HepG2 (cell line): ENCODE results near the gene PACS2. TPM values are rescaled to one million over a fixed set of nuclear protein-coding genes. Genes with fewer than 3 reads are reported as not detected.

ENCODE experiments used
- AHR ChIP-seq: IDR thresholded peaks from 2 replicates; pipeline ENCODE4 v1.6.1; 2018; ENCODE audit warnings: missing genetic modification reagents, missing compliant biosample characterization
- BCL6 ChIP-seq: IDR thresholded peaks from 2 replicates; pipeline ENCODE4 v1.6.1; 2016; ENCODE audit warnings: missing genetic modification reagents, missing compliant biosample characterization
- HNRNPL ChIP-seq: fragments of 200-400 bp; formaldehyde crosslinking; IDR thresholded peaks from 2 replicates; pipeline ENCODE4 v1.6.1; 2017; ENCODE audit warnings: mild to moderate bottlenecking, low read depth, low read length
- KDM5A ChIP-seq: fragments of 200-600 bp; sonication (generic); IDR thresholded peaks from 2 replicates; pipeline ENCODE4 v1.7.0; 2018; ENCODE audit warnings: antibody characterized with exemption, mild to moderate bottlenecking, low read length, borderline replicate concordance
- MTF2 ChIP-seq: sonication (generic); formaldehyde crosslinking; IDR thresholded peaks from 2 replicates; pipeline ENCODE4 v1.5.0; 2020; ENCODE audit warnings: missing genetic modification reagents, borderline replicate concordance
- PHF8 ChIP-seq: sonication (generic); formaldehyde crosslinking; IDR thresholded peaks from 2 replicates; pipeline ENCODE4 v1.5.0; 2020; ENCODE audit warnings: missing genetic modification reagents
- POGZ ChIP-seq: sonication (generic); formaldehyde crosslinking; IDR thresholded peaks from 2 replicates; pipeline ENCODE4 v1.4.0; 2020; ENCODE audit warnings: mild to moderate bottlenecking, missing genetic modification reagents
- ZBTB3 ChIP-seq: sonication (generic); formaldehyde crosslinking; IDR thresholded peaks from 2 replicates; pipeline ENCODE4 v1.4.0; 2020; ENCODE audit warnings: low read depth, mild to moderate bottlenecking, moderate library complexity, missing genetic modification reagents, borderline replicate concordance
- ZFP41 ChIP-seq: sonication (generic); formaldehyde crosslinking; IDR thresholded peaks from 2 replicates; pipeline ENCODE4 v1.4.0; 2020; ENCODE audit warnings: mild to moderate bottlenecking, missing genetic modification reagents, borderline replicate concordance
- ZFX ChIP-seq: sonication (generic); formaldehyde crosslinking; IDR thresholded peaks from 2 replicates; pipeline ENCODE4 v1.4.0; 2020; ENCODE audit warnings: mild to moderate bottlenecking, low read depth, missing genetic modification reagents, moderate library complexity
- ZNF296 ChIP-seq: sonication (generic); formaldehyde crosslinking; conservative IDR thresholded peaks from 2 replicates; pipeline ENCODE4 v1.5.0; 2020; ENCODE audit warnings: mild to moderate bottlenecking, missing genetic modification reagents
- ZNF451 ChIP-seq: sonication (generic); formaldehyde crosslinking; IDR thresholded peaks from 2 replicates; pipeline ENCODE4 v1.5.0; 2020; ENCODE audit warnings: mild to moderate bottlenecking, missing genetic modification reagents
- ZNF547 ChIP-seq: sonication (generic); formaldehyde crosslinking; IDR thresholded peaks from 2 replicates; pipeline ENCODE4 v1.5.1; 2020; ENCODE audit warnings: mild to moderate bottlenecking, missing genetic modification reagents
- ZNF562 ChIP-seq: sonication (generic); formaldehyde crosslinking; IDR thresholded peaks from 2 replicates; pipeline ENCODE4 v1.8.0; 2022; ENCODE audit warnings: missing genetic modification reagents, borderline replicate concordance
- ZNF589 ChIP-seq: sonication (generic); formaldehyde crosslinking; conservative IDR thresholded peaks from 2 replicates; pipeline ENCODE4 v1.8.0; 2022; ENCODE audit warnings: mild to moderate bottlenecking, moderate library complexity, missing genetic modification reagents
- ZNF713 ChIP-seq: sonication (generic); formaldehyde crosslinking; IDR thresholded peaks from 2 replicates; pipeline ENCODE4 v1.4.0; 2020; ENCODE audit warnings: mild to moderate bottlenecking, missing genetic modification reagents
- ZNF768 ChIP-seq: sonication (generic); formaldehyde crosslinking; IDR thresholded peaks from 2 replicates; pipeline ENCODE4 v1.4.0; 2020; ENCODE audit warnings: missing genetic modification reagents
- ZNF891 ChIP-seq: sonication (generic); formaldehyde crosslinking; IDR thresholded peaks from 2 replicates; pipeline ENCODE4 v1.5.0; 2020; ENCODE audit warnings: mild to moderate bottlenecking, missing genetic modification reagents
- polyA plus RNA-seq, 8 experiments: library from polyadenylated mRNA; depleted of rRNA in 3 of 8; stranded (reverse) in 7 of 8; unstranded in 1 of 8; fragments of >200 nt; fragmentation: Illumina TruSeq in 4 of 8; extraction: Trizol in 4 of 8; gene quantifications; 2 replicates each; pipeline versions ENCODE4 v1.2.1 to v1.2.3, GENCODE V29; 2011 to 2016; ENCODE audit warnings: low read depth in 4 of 8, missing spikeins in 1 of 8, mixed read lengths in 1 of 8; ENCODE audit not compliant: insufficient read depth in 1 of 8
- total RNA-seq, 5 experiments: library from RNA; depleted of rRNA; stranded (reverse); fragments of >200 nt; fragmentation: Illumina TruSeq; extraction: Trizol; gene quantifications; 2 replicates each; pipeline ENCODE4 v1.2.3, GENCODE V29; 2016; ENCODE audit warnings: low read depth in 1 of 5
- TF ChIP-seq, protein P1 (sequence below): IDR thresholded peaks from 2 replicates; pipeline ENCODE4 v1.6.1; 2016
- TF ChIP-seq, protein P2 (sequence below): sonication (generic); formaldehyde crosslinking; IDR thresholded peaks from 2 replicates; pipeline ENCODE4 v1.5.0; 2020; ENCODE audit warnings: mild to moderate bottlenecking, low read depth, missing genetic modification reagents, borderline replicate concordance
- TF ChIP-seq, protein P3 (sequence below), 2 experiments: fragments of 450-650 bp in 1 of 2; sonication (generic) in 1 of 2; formaldehyde crosslinking; IDR thresholded peaks; 2 replicates each; pipeline versions ENCODE4 v1.5.0 to v1.8.0; 2020 to 2022; ENCODE audit warnings: mild to moderate bottlenecking in 1 of 2, missing genetic modification reagents in 1 of 2
- TF ChIP-seq, protein P4 (sequence below): sonication (generic); formaldehyde crosslinking; IDR thresholded peaks from 2 replicates; pipeline ENCODE4 v1.8.1; 2022; ENCODE audit warnings: mild to moderate bottlenecking, missing genetic modification reagents
- TF ChIP-seq, protein P5 (sequence below): sonication (generic); formaldehyde crosslinking; IDR thresholded peaks from 2 replicates; pipeline ENCODE4 v1.4.0; 2020; ENCODE audit warnings: missing genetic modification reagents

The PACS2 gene
- total and polyA plus RNA-seq, 2 of the 13 experiments (the other 11 are each of a cell fraction or from before 2014, with no cell fraction given): 23.6 to 27.6 TPM

DNA sequence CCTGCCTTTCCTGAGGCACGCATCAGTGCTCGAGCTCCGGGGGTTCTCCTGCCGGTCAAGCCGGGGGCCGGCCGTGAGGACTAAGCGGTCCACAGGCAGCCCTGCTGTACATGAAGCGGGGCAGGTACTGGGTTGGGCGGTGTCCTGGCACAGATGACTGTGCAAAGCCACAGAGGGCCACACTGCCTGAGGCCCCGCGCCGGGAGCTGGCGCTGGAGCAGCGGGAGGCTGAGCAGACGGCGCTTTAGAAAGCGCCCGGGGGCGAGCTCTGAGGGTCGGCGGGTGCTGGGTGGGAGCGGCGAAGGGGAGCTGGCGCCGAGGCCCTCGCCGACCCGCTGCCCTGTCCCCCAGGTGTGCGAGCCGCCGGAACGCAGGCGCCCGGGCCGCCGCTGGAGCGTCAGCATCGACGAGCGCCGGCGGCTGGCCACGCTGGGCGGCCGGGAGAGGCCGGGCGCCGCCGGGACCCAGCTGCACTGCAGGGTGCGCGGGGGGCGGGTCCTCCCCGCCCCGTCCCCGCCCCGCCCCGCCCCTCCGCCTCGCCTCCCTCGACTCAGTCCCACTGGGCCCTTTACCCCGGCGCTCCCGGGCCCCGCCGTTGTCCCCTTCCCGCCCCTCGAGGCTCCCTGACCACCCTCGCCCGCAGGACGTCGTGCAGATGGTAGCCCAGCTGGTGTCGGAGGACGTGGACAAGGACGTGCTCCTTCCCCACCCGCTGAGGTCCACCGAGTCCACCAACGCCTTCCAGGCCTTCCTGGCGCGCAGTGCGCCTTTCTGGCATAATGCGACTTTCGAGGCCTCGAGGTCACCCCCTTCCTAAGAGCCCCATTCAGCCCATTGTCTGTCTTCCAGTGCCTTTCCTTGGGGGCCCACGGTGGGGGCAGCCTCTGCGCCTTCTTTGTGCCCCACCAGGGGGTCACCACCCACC, 96.7 kb downstream of the PACS2 start (continued):
- TF ChIP-seq, protein P1, sequence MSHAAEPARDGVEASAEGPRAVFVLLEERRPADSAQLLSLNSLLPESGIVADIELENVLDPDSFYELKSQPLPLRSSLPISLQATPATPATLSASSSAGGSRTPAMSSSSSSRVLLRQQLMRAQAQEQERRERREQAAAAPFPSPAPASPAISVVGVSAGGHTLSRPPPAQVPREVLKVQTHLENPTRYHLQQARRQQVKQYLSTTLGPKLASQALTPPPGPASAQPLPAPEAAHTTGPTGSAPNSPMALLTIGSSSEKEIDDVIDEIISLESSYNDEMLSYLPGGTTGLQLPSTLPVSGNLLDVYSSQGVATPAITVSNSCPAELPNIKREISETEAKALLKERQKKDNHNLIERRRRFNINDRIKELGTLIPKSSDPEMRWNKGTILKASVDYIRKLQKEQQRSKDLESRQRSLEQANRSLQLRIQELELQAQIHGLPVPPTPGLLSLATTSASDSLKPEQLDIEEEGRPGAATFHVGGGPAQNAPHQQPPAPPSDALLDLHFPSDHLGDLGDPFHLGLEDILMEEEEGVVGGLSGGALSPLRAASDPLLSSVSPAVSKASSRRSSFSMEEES: no peak
- TF ChIP-seq MTF2: 0 out of 2 replicates have a peak, but pooled peaks have one; percentile 18
- TF ChIP-seq, protein P2, sequence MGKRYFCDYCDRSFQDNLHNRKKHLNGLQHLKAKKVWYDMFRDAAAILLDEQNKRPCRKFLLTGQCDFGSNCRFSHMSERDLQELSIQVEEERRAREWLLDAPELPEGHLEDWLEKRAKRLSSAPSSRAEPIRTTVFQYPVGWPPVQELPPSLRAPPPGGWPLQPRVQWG (CRISPR knock-in tag): no peak
- TF ChIP-seq ZNF547 (CRISPR knock-in tag): 0 out of 2 replicates have a peak, but pooled peaks have one; percentile 69
- no peak for TF ChIP-seq ZBTB3 (CRISPR knock-in tag)
- TF ChIP-seq, protein P3, sequence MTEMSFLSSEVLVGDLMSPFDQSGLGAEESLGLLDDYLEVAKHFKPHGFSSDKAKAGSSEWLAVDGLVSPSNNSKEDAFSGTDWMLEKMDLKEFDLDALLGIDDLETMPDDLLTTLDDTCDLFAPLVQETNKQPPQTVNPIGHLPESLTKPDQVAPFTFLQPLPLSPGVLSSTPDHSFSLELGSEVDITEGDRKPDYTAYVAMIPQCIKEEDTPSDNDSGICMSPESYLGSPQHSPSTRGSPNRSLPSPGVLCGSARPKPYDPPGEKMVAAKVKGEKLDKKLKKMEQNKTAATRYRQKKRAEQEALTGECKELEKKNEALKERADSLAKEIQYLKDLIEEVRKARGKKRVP (CRISPR knock-in tag; IDR thresholded peaks at IDR 0.05): peak in 1 of 2 experiments; percentile 13; a peak in 1 of 4 replicates
- TF ChIP-seq ZNF589 (CRISPR knock-in tag): 0 out of 2 replicates have a peak, but pooled peaks have one; percentile 43
- 0 out of 2 replicates have a peak, but pooled peaks have one; percentile 17 for TF ChIP-seq ZNF891 (CRISPR knock-in tag)
- TF ChIP-seq ZFX (CRISPR knock-in tag): peak; percentile 64
- 0 out of 2 replicates have a peak, but pooled peaks have one; percentile 9 for TF ChIP-seq PHF8 (CRISPR knock-in tag)
- TF ChIP-seq ZNF713 (CRISPR knock-in tag): 0 out of 2 replicates have a peak, but pooled peaks have one; percentile 9
- no peak for TF ChIP-seq AHR
- TF ChIP-seq, protein P4, sequence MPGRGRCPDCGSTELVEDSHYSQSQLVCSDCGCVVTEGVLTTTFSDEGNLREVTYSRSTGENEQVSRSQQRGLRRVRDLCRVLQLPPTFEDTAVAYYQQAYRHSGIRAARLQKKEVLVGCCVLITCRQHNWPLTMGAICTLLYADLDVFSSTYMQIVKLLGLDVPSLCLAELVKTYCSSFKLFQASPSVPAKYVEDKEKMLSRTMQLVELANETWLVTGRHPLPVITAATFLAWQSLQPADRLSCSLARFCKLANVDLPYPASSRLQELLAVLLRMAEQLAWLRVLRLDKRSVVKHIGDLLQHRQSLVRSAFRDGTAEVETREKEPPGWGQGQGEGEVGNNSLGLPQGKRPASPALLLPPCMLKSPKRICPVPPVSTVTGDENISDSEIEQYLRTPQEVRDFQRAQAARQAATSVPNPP (CRISPR knock-in tag): no peak
- no peak for TF ChIP-seq BCL6 (CRISPR knock-in tag)
- no peak for TF ChIP-seq ZNF296 (CRISPR knock-in tag)
- TF ChIP-seq, protein P5, sequence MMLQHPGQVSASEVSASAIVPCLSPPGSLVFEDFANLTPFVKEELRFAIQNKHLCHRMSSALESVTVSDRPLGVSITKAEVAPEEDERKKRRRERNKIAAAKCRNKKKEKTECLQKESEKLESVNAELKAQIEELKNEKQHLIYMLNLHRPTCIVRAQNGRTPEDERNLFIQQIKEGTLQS (CRISPR knock-in tag): no peak
- TF ChIP-seq ZNF562: no peak
- no peak for TF ChIP-seq POGZ (CRISPR knock-in tag)
- TF ChIP-seq ZNF768 (CRISPR knock-in tag): peak; percentile 36; the same call in 1 of the 2 replicates
- 0 out of 2 replicates have a peak, but pooled peaks have one; percentile 13 for TF ChIP-seq HNRNPL
- TF ChIP-seq KDM5A: no peak
- 0 out of 2 replicates have a peak, but pooled peaks have one; percentile 19 for TF ChIP-seq ZNF451
- no peak for TF ChIP-seq ZFP41
